Stimulated activated memory B cell treated with anti-CD40 and anti-IgM and Interleukin-4, amounts not matched to agents 10 μg/mL and 1 μg/mL and 100 μg/mL, for 72 hours (primary cell): ENCODE measurements around the gene SMG9.
A peak's percentile ranks its signal among the peaks of the same experiment; 100 is the strongest.
"Not testable (repeated sequence)": the region's sequence is repeated elsewhere in the genome, so short reads cannot be mapped to it uniquely, and the experiment has no call there.

ENCODE experiments used
- ATAC-seq: fragments of 150-1000 bp; cut with Tn5 transposase; 2 replicates; pipeline ENCODE4 v1.10.0; 2021
- H3K27ac Mint-ChIP-seq: one replicate; pipeline ENCODE4 v1.8.0; 2022; ENCODE audit warnings: mild to moderate bottlenecking, mixed read lengths
- H3K27me3 Mint-ChIP-seq: one replicate; pipeline ENCODE4 v1.8.0; 2022; ENCODE audit warnings: mixed read lengths
- H3K36me3 Mint-ChIP-seq: one replicate; pipeline ENCODE4 v1.8.0; 2022; ENCODE audit warnings: mixed read lengths
- H3K4me1 Mint-ChIP-seq: one replicate; pipeline ENCODE4 v1.8.0; 2022; ENCODE audit warnings: mixed read lengths
- H3K4me3 Mint-ChIP-seq: one replicate; pipeline ENCODE4 v1.8.0; 2022; ENCODE audit warnings: mild to moderate bottlenecking, moderate library complexity, mixed read lengths
- H3K9me3 Mint-ChIP-seq: one replicate; pipeline ENCODE4 v1.8.0; 2022; ENCODE audit warnings: mixed read lengths

The SMG9 gene

DNA sequence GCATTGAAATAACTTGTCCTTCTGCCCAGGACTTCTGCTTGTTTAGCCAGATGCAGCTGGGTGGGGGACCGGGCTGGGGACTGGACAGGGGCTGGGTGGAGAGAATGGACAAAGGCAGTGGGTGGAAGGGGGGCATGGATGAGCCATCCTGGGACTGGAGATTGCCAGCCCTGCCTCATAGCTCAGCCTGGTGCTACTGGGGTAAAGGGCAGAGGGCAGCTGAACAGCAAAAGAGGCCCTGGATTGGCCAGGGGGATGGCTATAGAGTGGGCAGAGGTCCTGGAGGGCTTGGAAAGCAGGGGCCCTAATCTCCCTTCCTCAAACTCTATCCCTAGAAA, 67.1 kb downstream of the SMG9 start:
- Mint-ChIP-seq H3K27me3 (no peaks in the 10 kb centered on the region), H3K4me1 (peaks cover 7% of the 10 kb centered on the region), H3K27ac (no peak overlapping the region), H3K4me3 (no peak overlapping the region), H3K9me3 (peaks cover 5% of the 10 kb centered on the region), H3K36me3 (no peaks in the 10 kb centered on the region)
- ATAC-seq = no peak

DNA sequence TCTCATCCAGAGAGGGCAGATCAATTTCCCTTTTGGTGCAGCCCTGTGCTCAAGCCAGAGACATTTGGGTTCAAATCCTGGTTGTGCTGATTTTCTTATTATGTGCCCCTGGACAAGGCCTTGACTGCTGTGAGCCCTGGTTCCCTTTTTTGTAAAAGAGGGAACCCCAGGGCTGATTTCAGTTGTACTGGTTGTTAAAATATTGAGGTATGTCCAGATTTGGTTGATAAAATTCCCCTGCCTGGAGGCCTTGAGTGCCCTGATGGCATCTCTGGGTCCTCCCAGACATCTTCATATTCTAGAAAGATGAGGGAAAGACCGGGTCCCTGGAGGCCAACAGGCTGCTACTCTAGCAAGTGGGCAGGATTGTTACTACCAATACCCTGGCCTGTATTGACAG, 70.4 kb downstream of the SMG9 start:
- H3K4me1 Mint-ChIP-seq = peaks cover 7% of the 10 kb centered on the region
- H3K27me3 Mint-ChIP-seq = no peaks in the 10 kb centered on the region
- no peak overlapping the region for H3K4me3 Mint-ChIP-seq
- no peaks in the 10 kb centered on the region for H3K9me3 Mint-ChIP-seq
- ATAC-seq = peak; percentile 46
- H3K27ac Mint-ChIP-seq = no peak overlapping the region
- no peaks in the 10 kb centered on the region for H3K36me3 Mint-ChIP-seq

DNA sequence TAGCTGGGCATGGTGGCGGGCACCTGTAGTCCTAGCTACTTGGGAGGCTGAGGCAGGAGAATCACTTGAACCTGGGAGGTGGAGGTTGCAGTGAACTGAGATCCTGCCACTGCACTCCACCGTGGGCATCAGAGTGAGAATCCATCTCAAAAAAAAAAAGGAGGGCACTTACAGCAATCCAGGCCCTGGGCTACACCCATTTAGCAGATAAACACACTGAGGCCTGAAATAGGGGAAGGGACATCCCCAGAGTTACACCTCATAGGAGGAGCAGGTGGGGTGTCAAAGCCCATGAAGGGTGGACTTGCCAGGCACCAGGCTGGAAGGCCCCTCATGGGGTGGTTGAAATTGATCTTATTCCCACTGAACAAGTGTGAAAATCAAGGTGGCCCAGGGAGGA, 70.9 kb downstream of the SMG9 start:
- ATAC-seq = no peak
- H3K36me3 Mint-ChIP-seq = no peaks in the 10 kb centered on the region
- H3K4me1 Mint-ChIP-seq = peaks cover 7% of the 10 kb centered on the region

DNA sequence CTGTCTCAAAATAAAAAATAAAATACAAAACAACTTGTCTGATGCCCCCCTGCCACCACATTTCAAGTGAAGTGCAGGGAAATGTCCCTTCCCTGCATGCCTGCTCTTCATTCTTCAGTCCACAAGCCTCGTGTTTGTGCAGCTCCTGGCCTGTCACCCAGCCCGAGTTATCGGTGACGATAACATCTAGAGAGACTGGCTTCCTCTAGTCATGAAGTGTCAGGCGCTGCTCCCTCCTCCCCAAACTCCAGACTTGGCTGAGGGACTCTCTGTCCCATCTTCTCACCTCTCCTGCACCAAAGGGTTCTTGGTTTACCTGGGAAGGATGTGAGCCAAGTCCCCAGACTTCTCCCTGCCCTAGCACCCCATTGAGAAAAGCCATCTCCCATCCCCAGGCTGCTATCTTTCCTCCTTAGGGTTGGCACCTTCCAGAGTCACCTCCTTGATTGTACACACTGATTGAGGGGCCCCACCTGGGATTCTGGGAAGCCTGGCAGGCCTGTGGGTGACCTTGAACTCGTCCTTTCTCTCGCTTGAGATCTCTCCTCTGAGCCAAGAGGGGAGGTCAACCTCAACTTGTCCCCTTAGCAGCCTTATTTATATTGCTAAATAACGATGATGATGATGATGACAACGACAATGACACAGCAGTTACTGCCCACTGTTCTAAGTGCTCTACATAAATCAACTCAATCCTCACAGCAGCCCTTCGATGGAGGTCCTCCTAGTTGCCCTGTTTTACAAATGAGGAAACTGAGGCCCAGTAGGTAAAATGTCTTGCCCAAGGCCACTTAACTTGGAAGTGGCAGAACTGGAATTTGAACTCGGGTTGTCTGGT, 71.7 kb downstream of the SMG9 start:
- ATAC-seq = no peak
- H3K27me3 Mint-ChIP-seq = no peaks in the 10 kb centered on the region
- peaks cover 7% of the 10 kb centered on the region for H3K4me1 Mint-ChIP-seq
- no peaks in the 10 kb centered on the region for H3K36me3 Mint-ChIP-seq
- H3K27ac Mint-ChIP-seq = no peak overlapping the region
- no peaks in the 10 kb centered on the region for H3K9me3 Mint-ChIP-seq
- no peak overlapping the region for H3K4me3 Mint-ChIP-seq

More for the DNA sequence above, 70.9 kb downstream of the SMG9 start:
- Mint-ChIP-seq H3K4me3 (no peak overlapping the region), H3K9me3 (no peaks in the 10 kb centered on the region), H3K27me3 (no peaks in the 10 kb centered on the region), H3K27ac (no peak overlapping the region)

DNA sequence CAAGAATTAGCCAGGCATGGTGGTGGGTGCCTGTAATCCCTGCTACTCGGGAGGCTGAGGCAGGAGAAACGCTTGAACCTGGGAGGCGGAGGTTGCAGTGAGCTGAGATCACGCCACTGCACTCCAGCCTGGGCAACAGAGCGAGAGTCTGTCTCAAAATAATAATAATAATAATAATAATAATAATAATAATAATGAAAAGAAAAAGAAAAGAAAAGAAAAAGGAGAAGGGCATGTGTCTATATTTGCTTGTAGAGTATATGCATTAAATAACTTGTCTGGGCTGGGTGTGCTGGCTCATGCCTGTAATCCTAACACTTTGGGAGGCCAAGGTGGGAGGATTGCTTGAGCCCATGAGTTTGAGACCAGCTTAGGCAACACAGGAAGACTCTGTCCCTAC, 72.5 kb downstream of the SMG9 start:
- H3K4me1 Mint-ChIP-seq, H3K9me3 Mint-ChIP-seq, H3K27ac Mint-ChIP-seq, H3K27me3 Mint-ChIP-seq, H3K4me3 Mint-ChIP-seq, H3K36me3 Mint-ChIP-seq, ATAC-seq: not testable (repeated sequence)

DNA sequence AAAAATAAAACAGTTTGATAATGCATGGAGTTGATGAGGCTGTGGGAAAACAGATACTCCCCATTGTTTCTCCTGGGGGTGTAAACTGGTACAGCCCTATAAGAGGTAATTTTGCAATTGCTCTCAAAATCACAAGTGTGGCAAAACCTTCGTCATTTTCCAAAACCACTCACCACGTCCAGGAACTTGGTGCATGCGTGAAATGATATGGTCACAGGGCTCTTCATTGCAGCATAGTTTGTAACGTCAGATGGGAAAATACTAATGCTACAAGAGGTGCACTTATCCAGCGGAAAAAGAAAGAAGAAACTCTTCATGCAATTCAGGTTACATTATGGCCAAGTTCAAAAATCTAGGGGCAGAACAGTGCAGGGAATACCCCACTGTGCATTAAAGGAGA, 72.9 kb downstream of the SMG9 start:
- ATAC-seq = no peak
- Mint-ChIP-seq H3K4me3 (no peak overlapping the region), H3K9me3 (no peaks in the 10 kb centered on the region), H3K36me3 (no peaks in the 10 kb centered on the region), H3K4me1 (peaks cover 7% of the 10 kb centered on the region), H3K27ac (no peak overlapping the region), H3K27me3 (no peaks in the 10 kb centered on the region)

DNA sequence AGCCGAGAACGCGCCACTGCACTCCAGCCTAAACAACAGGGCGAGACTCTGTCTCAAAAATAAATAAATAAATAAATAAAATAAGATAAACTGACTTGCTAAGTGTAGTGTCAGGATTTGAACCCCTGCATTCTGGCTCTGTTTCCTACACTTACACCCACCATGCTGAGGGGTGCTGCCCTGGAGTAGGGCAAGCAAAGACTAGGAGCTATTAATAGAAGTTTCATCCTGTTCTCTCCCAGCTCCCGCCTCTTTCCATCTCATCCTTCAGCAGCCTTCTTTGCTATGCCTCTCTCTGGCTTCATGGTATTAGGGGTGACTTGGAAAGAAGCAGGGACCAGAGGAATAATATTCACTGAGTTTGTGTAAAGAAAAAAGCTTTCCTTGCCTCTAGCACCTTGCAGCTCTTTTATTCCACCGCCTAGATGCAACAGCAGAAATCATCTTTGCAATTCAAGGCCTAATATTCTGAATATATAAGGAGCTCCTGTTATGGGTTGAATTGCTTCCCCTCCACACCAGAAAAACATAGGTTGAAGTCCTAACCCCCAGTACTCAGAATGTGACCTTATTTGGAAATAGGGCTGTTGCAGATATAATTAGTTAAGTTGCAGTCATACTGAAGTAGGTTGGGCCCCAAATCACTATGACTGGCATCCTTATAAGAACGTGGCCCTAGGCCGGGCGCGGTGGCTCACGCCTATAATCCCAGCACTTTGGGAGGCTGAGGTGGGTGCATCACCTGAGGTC, 76.1 kb downstream of the SMG9 start:
- Mint-ChIP-seq H3K4me3 (no peak overlapping the region), H3K27ac (no peak overlapping the region), H3K27me3 (peaks cover 13% of the 10 kb centered on the region), H3K4me1 (peaks cover 7% of the 10 kb centered on the region), H3K36me3 (no peaks in the 10 kb centered on the region), H3K9me3 (no peaks in the 10 kb centered on the region)
- ATAC-seq = no peak
